NCI-H2196 (cell line): ENCODE results near the gene ZFP57.

Experiments
- DNase-seq: peaks from one replicate; lab custom pipeline; 2025; ENCODE audit not compliant: unreplicated experiment; lab: John Stamatoyannopoulos, UW

ZFP57 gene

DNA sequence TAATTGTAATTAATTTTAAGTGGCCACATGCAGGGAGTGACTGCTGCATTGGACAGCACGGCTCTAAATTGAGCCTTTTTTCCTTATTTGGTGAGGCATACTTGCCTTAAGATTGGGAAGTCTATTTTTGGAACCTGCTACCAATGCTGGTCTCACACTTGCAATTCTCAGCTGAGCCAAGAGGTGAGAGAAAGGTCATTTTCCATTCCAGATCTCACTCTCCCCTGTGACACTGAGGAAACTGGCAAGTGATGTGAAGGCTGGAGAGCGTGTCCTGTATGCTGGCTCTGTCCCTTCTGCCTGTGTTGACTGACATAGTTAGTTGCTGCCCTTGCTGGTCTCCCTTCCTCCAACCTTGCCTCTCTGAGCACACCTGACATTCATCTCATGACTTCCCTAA, 24.8 kb downstream of the ZFP57 start:
- no peak for DNase-seq

DNA sequence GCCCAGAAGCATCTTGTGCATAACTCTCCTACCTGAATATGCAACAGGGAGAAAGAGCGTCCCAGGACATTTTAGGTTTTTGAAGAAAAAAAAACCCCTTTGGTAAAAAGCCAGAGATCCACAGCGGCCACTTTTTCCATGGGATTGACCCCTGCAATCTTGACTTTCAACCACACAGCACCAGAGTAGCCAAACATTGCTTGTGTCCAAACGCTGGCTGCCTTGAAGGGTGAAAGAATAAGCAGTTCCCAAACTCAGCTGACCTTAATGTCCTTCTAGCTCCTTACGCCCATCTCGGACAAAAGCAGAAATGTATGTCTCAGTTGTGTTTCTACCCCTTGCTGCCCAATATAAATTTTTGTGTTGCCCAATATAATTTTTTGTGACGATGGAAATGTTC, 25.3 kb downstream of the ZFP57 start:
- DNase-seq = no peak

DNA sequence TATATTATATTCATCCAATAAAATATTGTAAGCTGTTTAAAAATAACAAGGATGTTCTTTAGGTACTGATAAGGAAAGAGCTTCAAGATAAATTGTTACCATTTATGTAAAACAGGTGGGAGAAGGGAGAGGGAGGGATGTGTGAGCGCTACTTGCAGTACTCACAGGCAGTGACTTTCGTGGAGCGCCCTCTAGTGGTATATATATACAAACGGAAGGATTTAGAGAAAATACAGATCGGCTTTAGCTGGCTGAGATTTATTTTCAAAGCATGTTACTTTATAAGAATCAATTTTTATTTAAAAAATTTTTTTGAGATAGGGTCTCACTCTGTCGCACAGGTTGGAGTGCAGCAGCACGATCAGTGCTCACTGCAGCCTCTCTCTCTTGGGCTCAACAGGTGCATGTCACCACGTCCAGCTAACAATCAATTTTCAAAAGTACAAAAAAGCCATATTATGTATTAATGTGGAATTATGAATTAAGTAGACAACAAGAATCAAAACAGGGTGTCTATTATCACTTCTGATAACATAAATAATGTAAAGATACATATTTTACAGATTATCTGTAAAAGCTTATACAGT, 27.4 kb downstream of the ZFP57 start:
- peak; percentile 80 for DNase-seq

DNA sequence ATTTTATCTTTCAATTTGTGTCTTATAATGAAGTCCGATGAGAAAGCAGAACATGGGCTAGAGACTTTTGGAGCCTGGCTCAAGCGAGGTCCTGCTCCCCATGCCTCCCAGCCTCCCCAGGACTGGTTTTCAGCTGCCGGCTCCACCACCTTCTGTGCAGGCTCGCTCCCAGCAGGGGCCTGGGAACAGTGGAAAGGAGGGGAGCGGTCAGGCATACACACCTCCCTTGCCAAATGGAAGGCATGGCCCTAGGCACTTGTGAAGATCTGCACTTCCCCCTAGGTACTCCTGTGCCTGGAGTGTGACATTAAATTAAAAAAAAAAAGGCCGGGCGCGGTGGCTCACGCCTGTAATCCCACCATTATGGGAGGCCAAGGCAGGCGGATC, 28.8 kb downstream of the ZFP57 start:
- DNase-seq = no peak

DNA sequence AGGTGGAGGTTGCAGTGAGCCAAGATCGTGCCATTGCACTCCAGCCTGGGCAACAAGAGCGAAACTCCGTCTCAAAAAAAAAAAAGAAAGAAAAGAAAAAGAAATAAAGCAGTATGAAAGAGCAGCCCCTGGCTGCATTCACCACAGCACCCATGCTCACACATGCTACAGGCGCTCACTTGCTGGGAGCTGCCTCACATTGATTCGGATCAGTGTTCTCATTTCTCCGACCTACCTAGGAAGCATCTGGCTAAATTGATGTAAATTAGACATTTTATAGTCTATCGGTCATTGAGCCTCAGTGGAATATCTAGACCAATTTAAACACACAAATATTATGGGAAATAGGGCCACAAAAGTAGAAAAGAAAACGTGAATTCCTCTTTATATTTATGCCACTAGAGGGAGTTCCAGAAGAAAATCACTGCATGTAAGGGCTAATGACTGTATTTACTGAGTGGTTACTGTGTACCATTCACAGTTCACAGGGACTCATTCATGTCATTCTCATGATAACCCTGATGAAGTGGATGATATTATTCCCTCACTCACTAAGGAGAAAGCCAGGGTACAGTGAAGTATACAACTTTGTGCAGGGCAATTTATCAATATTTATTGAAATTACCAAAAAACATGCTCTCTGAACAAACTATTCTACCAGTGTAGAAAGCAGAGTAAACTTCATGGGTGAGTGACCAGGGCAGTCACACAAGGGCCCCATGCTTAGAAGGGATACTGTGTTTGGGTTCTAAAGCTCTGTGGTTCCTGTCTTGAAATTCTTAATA, 29.3 kb downstream of the ZFP57 start:
- DNase-seq = peak; percentile 8

DNA sequence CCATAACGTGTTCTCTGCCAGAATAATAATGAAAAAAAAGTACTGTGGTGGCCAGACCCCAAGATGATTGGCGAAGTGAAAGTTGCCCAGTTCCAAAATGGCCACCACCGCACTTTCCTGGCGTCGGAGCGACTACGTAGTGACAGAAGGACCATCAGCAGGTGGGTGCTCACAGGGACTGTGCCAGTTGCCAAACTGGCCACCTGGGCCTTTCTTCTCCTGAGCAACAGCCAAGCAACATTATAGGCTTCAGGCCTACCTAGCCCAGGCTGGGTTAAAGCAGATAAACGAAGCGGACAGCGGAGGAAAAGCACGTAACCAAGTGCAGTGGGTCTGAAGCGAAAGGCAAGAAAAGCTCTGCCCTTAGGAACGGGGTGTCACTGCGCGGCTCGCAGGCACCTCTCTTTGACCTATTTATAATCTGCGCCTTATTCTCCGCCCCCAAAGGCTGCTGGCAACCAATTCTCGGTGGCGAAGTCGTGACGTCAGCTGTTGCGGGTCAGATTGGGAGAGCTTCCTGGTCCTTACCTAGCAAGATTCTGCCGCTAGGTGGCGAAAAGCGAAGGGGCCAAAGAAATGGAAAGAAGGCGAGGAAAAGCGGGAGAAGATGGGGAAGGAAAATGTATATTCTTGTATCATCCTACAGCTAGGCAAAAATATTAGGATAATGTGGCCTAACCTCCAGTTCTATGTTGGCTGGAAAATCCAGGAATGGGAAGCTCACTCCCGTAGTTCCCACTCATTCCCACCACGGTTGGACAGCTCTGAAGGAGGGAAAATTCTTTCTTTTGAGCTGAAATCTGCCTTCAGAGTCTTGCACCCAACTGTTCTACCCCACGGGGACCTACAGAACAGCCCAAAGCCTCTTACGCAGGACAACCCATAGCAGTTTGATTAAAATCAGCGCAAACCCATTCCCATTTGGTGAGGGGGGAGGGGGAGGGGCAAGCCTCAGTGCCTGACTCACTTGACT, 31.0 kb downstream of the ZFP57 start:
- peak; percentile 99 for DNase-seq

DNA sequence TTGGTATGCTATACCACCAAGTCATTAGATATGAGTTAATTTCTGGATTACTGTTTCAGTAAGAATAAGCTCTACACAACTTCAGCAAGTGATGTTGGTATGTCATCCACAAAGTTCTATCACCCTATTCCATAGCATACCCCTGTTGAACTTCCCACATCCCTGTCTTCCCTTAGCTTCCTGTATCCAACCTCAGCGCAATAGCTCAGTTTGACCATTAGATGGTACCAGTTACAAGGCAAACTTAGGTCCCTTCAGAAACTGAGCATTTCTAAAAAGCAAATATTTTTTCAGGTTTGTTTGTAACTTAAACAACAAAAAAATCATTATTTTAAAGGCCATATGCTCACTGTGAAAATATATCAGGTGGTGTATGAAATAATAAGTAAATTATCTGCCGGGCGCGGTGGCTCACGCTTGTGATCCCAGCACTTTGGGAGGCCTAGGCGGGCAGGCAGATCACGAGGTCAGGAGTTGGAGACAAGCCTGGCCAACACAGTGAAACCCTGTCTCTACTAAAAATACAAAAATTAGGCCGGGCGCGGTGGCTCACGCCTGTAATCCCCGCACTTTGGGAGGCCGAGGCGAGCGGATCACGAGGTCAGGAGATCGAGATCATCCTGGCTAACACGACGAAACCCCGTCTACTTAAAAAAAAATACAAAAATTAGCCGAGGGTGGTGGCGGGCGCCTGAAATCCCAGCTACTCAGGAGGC, 32.9 kb downstream of the ZFP57 start:
- peak; percentile 65 for DNase-seq

DNA sequence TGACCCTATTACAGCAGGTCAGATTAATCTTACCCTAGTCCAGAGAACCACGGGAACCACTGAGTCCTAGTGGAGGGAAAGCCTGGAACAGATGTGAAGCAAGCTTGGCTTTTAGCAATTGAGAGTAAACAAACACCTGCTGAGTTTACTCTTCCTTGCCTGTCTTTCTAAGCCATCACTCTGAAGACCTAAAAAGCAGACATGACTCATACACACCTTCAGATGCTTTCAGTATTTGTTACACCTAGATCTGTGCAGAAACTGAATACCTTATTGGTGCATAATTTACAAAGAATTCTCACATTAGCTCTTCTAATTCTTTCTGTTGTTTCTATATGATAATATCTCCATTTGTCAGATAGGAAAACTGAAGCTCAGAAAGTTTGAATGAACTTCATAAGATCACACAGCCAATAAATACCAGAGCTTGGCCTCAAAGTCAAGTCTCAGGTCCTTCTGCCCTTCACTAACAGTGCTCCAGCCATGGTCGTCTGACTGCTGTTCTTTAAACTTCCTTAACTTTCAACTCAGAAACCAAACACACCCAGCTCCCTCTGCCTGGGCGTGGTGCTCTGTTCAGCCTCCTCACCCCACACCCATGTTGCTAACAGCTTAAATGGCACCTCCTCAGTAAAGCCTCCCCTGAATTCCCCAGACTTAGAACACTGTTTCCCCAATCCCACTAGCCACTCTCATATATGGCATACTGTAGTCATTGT, 39.4 kb downstream of the ZFP57 start:
- no peak for DNase-seq

DNA sequence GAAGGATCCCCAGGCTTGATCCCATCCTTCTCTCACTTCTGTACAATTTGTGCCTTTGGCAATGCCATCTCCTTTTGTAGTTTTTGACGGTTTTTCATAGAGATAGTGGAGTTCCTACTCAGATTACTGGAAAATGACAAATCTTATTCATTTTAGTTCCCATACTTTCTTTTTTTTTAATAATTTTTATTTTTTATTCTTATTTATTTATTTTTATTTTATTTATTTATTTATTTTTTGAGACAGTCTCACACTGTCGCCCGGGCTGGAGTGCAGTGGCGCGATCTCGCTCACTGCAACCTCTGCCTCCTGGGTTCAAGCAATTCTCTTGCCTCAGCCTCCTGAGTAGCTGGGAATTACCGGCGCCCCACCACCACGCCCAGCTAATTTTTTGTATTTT, 43.7 kb downstream of the ZFP57 start:
- DNase-seq = no peak

DNA sequence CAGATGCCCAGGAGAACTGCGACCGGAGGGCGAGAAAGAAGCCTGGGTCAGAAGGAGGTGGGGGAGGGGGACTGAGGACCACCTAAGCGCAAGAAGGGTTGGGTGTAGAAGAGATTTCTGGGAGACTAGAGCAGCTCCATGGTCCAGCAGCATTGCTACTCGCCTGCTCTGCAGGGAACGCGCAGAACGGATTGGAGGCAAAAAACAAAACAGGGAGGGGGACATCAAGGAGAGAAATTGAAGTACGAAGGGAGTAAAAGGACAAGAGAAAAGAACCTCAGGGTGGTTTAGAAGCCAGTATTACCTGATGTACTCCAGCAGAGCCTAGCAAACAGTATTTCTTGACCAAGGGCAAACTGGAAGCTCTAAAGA, 47.4 kb downstream of the ZFP57 start:
- no peak for DNase-seq

DNA sequence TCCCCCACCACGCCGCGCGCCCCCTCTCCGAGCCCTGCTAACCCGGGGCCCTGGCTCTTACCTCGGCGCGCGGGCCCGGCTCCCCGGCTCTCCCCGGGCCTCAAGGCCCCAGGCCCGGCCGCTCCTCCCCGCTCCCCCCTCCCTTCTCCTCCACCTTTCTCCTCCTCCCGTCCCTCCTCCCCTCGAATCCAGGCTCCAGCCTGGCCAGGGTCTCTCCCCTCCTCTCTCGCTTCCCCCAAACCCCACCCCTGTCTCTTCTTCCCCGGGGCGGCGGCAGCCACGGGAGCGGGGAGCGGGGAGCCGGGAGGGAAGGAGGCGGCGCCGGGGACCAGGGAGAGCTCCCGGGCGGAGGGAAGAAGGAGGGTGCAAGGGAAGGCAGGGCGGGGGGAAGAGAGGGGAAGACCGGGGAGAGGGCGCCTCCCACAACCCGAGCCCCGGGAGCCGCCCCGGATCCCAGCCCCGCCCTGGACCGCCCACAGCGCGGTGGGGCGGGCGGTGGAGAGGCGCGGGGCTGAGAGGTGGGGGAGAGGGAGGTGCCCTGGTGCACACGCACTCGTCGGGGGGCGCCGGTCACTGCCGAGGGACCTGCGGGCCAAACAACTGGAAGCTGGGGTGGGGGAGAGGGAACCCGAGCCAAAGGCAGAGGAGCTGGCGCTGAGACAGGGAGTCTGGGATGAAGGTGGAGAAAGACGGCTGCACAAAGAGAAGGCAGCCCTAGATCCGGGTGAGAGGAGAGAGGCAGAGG, 48.0 kb downstream of the ZFP57 start, which contains the start of gene GABBR1:
Gene GABBR1, minus strand, starts transcription at position 395 of the 745 bp plus-strand sequence. CDS start 798 bp downstream, outside the sequence.
- DNase-seq = peak; percentile 89

DNA sequence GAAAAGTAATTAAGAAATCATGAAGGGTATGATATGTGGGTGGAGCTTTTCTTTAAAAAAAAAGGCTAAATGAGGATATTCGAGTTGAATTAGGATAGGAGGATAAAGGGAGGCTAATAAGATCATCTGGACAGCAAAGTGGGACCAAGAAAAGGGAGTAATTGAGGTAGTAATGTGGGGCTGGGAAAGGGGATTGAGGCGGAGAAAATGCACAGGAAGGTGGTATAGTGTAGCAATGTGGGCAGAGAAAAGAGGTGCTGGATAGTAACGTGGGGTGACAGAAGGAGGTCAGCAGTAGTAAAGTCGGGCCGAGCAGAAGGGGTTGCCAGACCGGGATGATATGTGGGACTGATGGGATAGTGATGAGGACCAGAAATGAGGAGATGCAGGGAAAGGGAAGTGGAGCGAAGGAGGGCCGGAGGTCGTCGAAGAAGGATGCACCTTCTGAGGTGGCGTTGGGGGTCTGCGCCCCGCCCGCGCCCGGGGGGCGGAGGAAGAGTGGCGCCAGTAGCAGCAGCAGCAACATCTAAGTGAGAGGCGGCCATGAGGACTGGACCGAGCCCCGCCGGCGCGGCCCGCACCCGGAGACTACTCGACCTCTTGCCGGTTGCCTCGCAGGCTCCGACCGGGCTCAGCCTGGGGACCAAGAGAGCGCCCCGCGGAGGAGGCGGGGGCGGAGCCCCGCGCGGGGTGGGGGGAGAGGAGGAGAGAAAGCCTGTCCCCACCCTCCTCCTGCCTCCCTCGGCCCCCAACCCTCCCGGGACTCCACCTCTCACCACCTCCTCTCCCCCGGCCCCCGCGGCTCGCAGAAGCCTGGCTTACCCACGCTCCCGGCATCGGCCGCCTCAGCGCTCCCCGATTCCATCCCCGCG, 48.9 kb downstream of the ZFP57 start:
- peak; percentile 50 for DNase-seq

DNA sequence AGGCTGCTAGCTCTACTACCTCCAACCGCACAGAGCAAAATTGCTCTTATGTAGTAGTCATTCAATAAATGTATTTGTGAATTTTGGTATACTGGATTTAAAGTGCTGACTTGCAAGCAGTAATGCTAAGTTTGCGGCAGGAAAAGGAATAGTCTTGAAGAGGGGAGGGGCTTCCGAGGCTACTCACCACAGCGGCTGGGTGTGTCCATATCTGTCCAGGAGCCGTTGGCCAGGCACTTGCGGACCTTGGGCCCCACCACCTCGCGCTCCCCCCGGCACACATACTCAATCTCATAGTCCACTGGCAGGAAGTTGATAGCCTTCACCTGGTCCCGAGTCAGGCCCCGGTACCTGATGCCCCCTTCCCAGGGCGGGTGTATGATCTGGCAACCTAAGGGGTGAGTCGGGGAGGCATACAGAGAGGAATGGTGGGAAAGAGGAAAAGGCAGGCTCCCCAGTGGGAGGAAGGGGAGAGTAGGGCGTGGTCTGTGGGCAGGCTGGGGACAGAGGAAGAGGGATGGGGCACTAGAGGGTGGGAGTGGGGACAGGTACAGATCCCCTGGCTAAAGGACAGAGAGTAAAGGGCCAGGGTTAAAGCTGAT, 49.6 kb downstream of the ZFP57 start:
- no peak for DNase-seq

DNA sequence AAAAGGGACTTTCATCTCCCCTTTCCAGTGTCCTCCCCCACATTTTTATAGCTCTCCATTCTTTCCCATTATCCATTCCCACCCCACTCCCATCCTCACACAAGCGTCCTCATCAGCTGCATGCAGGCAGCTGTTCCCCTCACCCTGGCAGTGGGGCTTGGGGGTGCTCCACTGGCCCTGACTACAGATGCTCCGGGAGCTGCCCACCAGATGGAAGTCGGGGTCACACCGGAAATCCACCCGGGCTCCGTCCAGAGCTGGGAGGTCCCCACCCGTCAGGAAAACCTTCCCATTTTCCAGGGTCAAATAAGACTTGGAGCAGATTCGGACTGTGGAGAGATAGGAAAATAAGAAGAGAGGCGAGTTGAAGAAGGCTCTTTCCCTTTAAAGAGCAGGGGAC, 50.6 kb downstream of the ZFP57 start:
- no peak for DNase-seq

DNA sequence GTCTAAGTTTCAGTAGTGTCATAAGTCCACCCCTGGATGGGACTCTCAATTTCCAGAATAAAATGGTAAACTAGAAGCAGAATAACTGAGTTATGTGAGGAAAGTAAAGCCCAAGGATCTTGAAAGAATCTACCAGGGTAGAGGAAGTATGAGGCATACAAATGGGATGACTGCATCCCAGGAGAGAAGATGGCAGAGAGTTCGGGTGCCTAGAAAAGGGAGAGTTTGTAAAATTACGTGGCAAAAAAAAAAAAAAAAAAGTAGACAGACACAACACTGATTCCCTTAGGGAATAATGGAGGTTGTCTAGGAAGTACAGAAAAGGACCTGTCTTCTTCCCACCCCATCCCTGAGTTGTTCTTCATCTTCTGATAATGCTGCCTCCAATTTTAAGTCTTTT, 51.4 kb downstream of the ZFP57 start:
- DNase-seq = no peak

DNA sequence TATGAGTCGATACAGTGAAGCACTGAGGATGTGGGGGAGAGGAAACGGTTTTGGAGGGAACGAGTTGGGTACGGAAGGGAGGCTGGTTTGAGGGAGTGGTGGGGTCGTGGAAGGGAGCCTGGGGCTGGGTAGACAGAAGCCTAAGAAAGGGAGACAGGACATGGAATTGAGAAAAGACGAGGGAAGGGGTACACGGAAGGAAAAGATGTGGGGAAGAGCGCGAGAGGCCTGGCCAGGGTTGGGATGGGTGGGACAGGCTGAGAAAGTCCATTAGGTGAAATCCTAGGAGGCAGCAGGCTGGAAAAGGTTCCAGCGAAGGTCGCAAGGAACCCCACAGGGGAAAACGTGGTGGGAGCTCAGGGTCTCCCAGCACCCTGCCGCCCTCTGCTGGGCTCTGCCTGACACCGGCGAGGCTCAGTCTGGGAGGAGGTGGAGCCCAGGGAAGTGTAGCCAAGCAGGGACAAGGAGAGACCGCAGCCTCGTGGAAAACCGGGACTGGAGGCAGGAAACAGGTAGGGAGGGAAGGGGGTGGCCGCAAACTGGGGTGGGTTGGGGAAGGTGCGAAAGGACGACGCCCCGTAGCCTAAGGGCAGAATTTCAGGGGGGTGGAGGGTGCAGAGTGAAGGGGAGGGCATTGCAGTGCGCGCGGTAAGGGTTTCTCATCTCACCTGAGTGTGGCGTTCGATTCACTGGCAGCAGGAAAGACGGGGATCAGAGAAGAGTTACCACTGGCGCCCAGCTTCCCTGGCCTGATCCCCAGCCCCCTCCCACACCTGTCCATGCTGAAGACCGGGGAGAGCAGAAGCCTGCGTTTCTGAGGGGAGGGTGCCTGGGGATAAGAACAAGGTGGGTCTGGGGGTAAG, 52.3 kb downstream of the ZFP57 start:
- peak; percentile 82 for DNase-seq

DNA sequence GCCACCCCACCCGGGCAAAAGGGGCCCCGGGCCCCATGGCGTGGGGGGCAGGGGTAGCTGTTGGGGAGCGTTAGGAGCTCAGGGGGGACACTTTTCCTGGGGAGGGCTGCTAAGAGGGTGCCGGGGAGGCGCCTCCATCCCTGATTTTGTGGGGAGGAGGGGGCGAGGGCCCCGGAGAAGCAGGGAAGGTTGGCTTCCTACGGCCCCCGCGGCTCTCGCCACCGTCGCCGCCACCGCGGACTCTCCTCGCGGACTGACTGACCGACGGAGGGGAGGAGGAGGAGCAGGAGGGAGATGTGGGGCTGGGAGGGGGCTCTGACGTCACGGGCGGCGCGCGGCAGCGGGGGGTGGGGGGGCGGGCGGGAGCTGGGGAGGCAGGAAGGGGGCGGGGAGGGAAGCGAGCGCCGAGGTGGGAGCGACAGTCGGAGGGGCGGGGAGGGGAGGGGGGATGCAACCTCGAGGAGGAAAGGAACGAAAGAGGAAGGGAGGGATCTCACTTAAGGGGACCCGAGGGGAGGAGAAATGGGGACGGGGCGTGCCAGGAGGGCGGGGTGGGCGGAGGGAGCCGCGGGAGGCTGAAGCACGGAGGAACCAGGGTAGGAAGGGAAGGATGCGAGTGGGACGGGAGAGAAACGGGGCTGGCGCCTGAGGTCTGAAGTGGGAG, 53.1 kb downstream of the ZFP57 start:
- peak; percentile 46 for DNase-seq
